HG03457 (cell line): ENCODE data around the gene PCMTD2.

Source experiments
- ATAC-seq: cut with Tn5 transposase; IDR thresholded peaks from one replicate; pipeline ENCODE4 v1.9.1; 2021; ENCODE audit warnings: moderate number of reproducible peaks; ENCODE audit not compliant: unreplicated experiment

Gene PCMTD2

GRCh38 chr20:64254571-64255360 lies 782 bp upstream of the PCMTD2 start:
- ATAC-seq, result no peak

GRCh38 chr20:64256282-64256935 lies 861 bp downstream of the PCMTD2 start:
- ATAC-seq, result no peak

- ATAC-seq, result no peak
These were observed 1.7 kb downstream of the PCMTD2 start for GRCh38 chr20:64257107-64257757.

- ATAC-seq, result no peak
These were observed 2.7 kb downstream of the PCMTD2 start for GRCh38 chr20:64258071-64258823.

- no peak for ATAC-seq
These were observed 4.7 kb downstream of the PCMTD2 start for GRCh38 chr20:64260239-64260638.

- no peak for ATAC-seq
These were observed 5.6 kb downstream of the PCMTD2 start for GRCh38 chr20:64261138-64261537.

GRCh38 chr20:64264091-64264490 lies 8.5 kb downstream of the PCMTD2 start:
- no peak for ATAC-seq

- no peak for ATAC-seq
These were observed 9.7 kb downstream of the PCMTD2 start for GRCh38 chr20:64265201-64265600.

GRCh38 chr20:64266988-64267387 lies 11.4 kb downstream of the PCMTD2 start:
- ATAC-seq, result no peak

GRCh38 chr20:64268174-64268573 lies 12.6 kb downstream of the PCMTD2 start:
- ATAC-seq, result no peak

- no peak for ATAC-seq
These were observed 14.3 kb downstream of the PCMTD2 start for GRCh38 chr20:64269604-64270411.

- ATAC-seq, result no peak
These were observed 16.1 kb downstream of the PCMTD2 start for GRCh38 chr20:64271636-64272035.

- no peak for ATAC-seq
These were observed 17.6 kb downstream of the PCMTD2 start for GRCh38 chr20:64273109-64273508.

GRCh38 chr20:64276817-64277216 lies 21.3 kb downstream of the PCMTD2 start:
- ATAC-seq, result no peak

GRCh38 chr20:64277571-64278316 lies 22.2 kb downstream of the PCMTD2 start:
- no peak for ATAC-seq

- ATAC-seq, result no peak
These were observed 22.8 kb downstream of the PCMTD2 start for GRCh38 chr20:64278317-64278681.

GRCh38 chr20:64279826-64280459 lies 24.4 kb downstream of the PCMTD2 start:
- ATAC-seq, result no peak

GRCh38 chr20:64280460-64280843 lies 24.9 kb downstream of the PCMTD2 start:
- ATAC-seq, result no peak

GRCh38 chr20:64283646-64284045 lies 28.1 kb downstream of the PCMTD2 start:
- no peak for ATAC-seq
